ENCODE results near the gene CBX2. TPM values are rescaled to one million over a fixed set of nuclear protein-coding genes. Genes with fewer than 3 reads are reported as not detected.
"Not testable (repeated sequence)": the region's sequence is repeated elsewhere in the genome, so short reads cannot be mapped to it uniquely, and the experiment has no call there.

CBX2 gene
- total and polyA plus RNA-seq, 5 donors from 2014 or later: 0.11 to 0.81 (median 0.17) TPM; not detected in 2

DNA sequence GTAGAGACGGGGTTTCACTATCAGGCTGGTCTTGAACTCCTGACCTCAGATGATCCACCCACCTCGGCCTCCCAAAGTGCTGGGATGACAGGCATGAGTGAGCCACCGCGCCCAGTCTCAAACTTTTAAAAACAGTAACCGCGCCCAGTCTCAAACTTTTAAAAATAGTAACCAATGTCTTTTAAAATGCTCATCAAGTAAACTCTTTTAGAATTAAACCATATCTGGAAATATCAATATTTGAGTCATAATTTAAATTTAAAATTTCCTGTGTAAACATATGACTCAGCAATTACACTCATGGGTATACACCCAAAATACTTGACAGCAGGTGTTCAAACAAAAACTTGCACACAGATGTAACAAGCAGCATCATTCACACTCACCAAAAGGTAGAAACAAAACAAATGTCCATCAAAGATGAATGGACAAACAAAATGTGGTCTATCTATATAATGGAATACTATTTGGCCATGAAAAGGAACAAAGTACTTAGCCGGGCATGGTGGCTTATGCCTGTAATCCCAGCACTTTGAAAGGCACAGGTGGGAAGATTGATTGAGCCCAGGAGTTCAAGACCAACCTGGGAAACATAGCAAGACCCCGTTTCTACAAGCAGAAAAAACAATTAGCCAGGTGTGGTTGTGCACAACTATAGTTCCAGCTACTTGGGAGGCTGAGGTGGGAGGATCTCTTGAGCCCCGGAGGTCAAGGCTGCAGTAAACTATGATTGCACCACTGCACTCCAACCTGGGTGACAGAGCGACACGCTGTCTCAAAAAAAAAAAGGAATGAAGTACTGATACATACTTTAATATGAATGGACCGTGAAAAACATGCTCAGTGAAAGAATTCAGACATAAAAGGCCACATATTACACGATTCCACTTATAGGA, 27.1 kb upstream of the CBX2 start:
- Histone ChIP-seq H3K9me3 (ENCODE audit: control insufficient read depth in 2 of 2, low read length in 2 of 2) (no peaks in the 10 kb centered on the region), H3K27ac (ENCODE audit: insufficient read depth, low read length, poor library complexity, severe bottlenecking) (no peak overlapping the region), H3K4me1 (ENCODE audit: control insufficient read depth, insufficient read depth, low read length, poor library complexity, severe bottlenecking) (peaks cover 14% of the 10 kb centered on the region), H3K36me3 (ENCODE audit: control insufficient read depth, insufficient read depth, low read length) (no peaks in the 10 kb centered on the region), H3K4me3 (ENCODE audit: low read depth, low read length) (no peak overlapping the region), H3K27me3 (ENCODE audit: control insufficient read depth, insufficient read depth, low read length) (peaks cover 29% of the 10 kb centered on the region)
- H3K27me3 Mint-ChIP-seq: peaks cover 73% of the 10 kb centered on the region
- peaks cover 0 to under 1% (median 0%) of the 10 kb centered on the region in 7 donors for H3K9me3 Mint-ChIP-seq
- no peak for ATAC-seq (ENCODE audit: low read depth in 2 of 2)
- no peak overlapping the region for H3K4me3 Mint-ChIP-seq
- DNase-seq: no peak
- H3K36me3 Mint-ChIP-seq: no peaks in the 10 kb centered on the region
- H3K27ac Mint-ChIP-seq: no peak overlapping the region
- peaks cover 0 to 16% (median 8%) of the 10 kb centered on the region in 4 donors for H3K4me1 Mint-ChIP-seq

- no peaks in the 10 kb centered on the region for H3K9me3 ChIP-seq (ENCODE audit: control insufficient read depth in 2 of 2, low read length in 2 of 2)
- no peak for DNase-seq
- ATAC-seq (ENCODE audit: low read depth in 2 of 2): no peak
- Mint-ChIP-seq H3K4me3 (no peak overlapping the region), H3K9me3 (peaks cover 0 to 2% (median 0%) of the 10 kb centered on the region in 7 donors), H3K36me3 (no peaks in the 10 kb centered on the region), H3K27ac (no peak overlapping the region), H3K4me1 (peaks cover 0 to 6% (median 3%) of the 10 kb centered on the region in 4 donors), H3K27me3 (peaks cover 70% of the 10 kb centered on the region)
- no peaks in the 10 kb centered on the region for H3K36me3 ChIP-seq (ENCODE audit: control insufficient read depth, insufficient read depth, low read length)
- H3K27me3 ChIP-seq (ENCODE audit: control insufficient read depth, insufficient read depth, low read length): peaks cover 21% of the 10 kb centered on the region
- no peak overlapping the region for H3K27ac ChIP-seq (ENCODE audit: insufficient read depth, low read length, poor library complexity, severe bottlenecking)
- peaks cover 10% of the 10 kb centered on the region for H3K4me1 ChIP-seq (ENCODE audit: control insufficient read depth, insufficient read depth, low read length, poor library complexity, severe bottlenecking)
- no peak overlapping the region for H3K4me3 ChIP-seq (ENCODE audit: low read depth, low read length)
Measured at GRCh38 chr17:79752175-79752574, 25.8 kb upstream of the CBX2 start.

- H3K9me3 Mint-ChIP-seq: peaks cover 0 to 2% (median 0%) of the 10 kb centered on the region in 7 donors
- Histone ChIP-seq H3K9me3 (ENCODE audit: control insufficient read depth in 2 of 2, low read length in 2 of 2) (no peaks in the 10 kb centered on the region), H3K4me3 (ENCODE audit: low read depth, low read length) (no peak overlapping the region), H3K36me3 (ENCODE audit: control insufficient read depth, insufficient read depth, low read length) (no peaks in the 10 kb centered on the region), H3K27ac (ENCODE audit: insufficient read depth, low read length, poor library complexity, severe bottlenecking) (no peak overlapping the region), H3K27me3 (ENCODE audit: control insufficient read depth, insufficient read depth, low read length) (peaks cover 16% of the 10 kb centered on the region), H3K4me1 (ENCODE audit: control insufficient read depth, insufficient read depth, low read length, poor library complexity, severe bottlenecking) (no peaks in the 10 kb centered on the region)
- no peaks in the 10 kb centered on the region for H3K36me3 Mint-ChIP-seq
- H3K27ac Mint-ChIP-seq: peak overlapping the region in 1 of 3 donors; percentile 23
- no peak overlapping the region for H3K4me3 Mint-ChIP-seq
- peaks cover 0 to 5% (median 0%) of the 10 kb centered on the region in 4 donors for H3K4me1 Mint-ChIP-seq
- DNase-seq (no peak), ATAC-seq (ENCODE audit: low read depth in 2 of 2) (no peak)
- H3K27me3 Mint-ChIP-seq: peaks cover 57% of the 10 kb centered on the region
Measured at GRCh38 chr17:79754370-79754769, 23.6 kb upstream of the CBX2 start.

- H3K36me3 ChIP-seq (ENCODE audit: control insufficient read depth, insufficient read depth, low read length); H3K27ac ChIP-seq (ENCODE audit: insufficient read depth, low read length, poor library complexity, severe bottlenecking); H3K27ac Mint-ChIP-seq; H3K4me3 ChIP-seq (ENCODE audit: low read depth, low read length); H3K4me1 ChIP-seq (ENCODE audit: control insufficient read depth, insufficient read depth, low read length, poor library complexity, severe bottlenecking); H3K36me3 Mint-ChIP-seq; H3K4me1 Mint-ChIP-seq; DNase-seq; H3K9me3 ChIP-seq (ENCODE audit: control insufficient read depth in 2 of 2, low read length in 2 of 2); ATAC-seq (ENCODE audit: low read depth in 2 of 2); H3K9me3 Mint-ChIP-seq; H3K4me3 Mint-ChIP-seq: not testable (repeated sequence)
- H3K27me3 ChIP-seq (ENCODE audit: control insufficient read depth, insufficient read depth, low read length): peaks cover 11% of the 10 kb centered on the region
- H3K27me3 Mint-ChIP-seq: peaks cover 52% of the 10 kb centered on the region
Measured at GRCh38 chr17:79754903-79755302, 23.0 kb upstream of the CBX2 start.

DNA sequence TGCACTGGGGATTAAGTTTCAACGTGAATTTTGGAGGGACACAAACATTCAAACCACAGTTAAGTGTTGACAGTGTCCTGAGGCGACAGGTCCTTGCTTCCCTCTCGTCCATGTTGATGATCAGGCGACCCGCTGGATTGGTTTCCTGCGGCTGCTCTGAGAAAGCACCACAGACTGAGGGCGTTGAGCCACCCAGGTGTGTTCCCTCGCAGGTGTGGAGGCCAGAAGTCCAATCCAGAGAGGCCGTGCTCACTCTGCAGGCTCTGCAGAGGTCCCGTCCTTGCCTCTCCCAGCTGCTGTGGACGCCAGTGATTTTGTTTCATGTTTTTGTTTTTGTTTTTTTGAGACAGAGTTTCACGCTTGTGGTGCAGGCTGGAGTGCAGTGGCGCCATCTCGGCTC, 22.4 kb upstream of the CBX2 start:
- no peak overlapping the region for H3K4me3 Mint-ChIP-seq
- peaks cover 0 to 5% (median 0%) of the 10 kb centered on the region in 4 donors for H3K4me1 Mint-ChIP-seq
- Histone ChIP-seq H3K9me3 (ENCODE audit: control insufficient read depth in 2 of 2, low read length in 2 of 2) (no peaks in the 10 kb centered on the region), H3K27me3 (ENCODE audit: control insufficient read depth, insufficient read depth, low read length) (peaks cover 7% of the 10 kb centered on the region), H3K4me3 (ENCODE audit: low read depth, low read length) (no peak overlapping the region), H3K27ac (ENCODE audit: insufficient read depth, low read length, poor library complexity, severe bottlenecking) (no peak overlapping the region), H3K4me1 (ENCODE audit: control insufficient read depth, insufficient read depth, low read length, poor library complexity, severe bottlenecking) (no peaks in the 10 kb centered on the region), H3K36me3 (ENCODE audit: control insufficient read depth, insufficient read depth, low read length) (no peaks in the 10 kb centered on the region)
- DNase-seq (no peak), ATAC-seq (ENCODE audit: low read depth in 2 of 2) (no peak)
- peaks cover 51% of the 10 kb centered on the region for H3K27me3 Mint-ChIP-seq
- peaks cover 0 to 2% (median 0%) of the 10 kb centered on the region in 7 donors for H3K9me3 Mint-ChIP-seq
- no peaks in the 10 kb centered on the region for H3K36me3 Mint-ChIP-seq
- no peak overlapping the region for H3K27ac Mint-ChIP-seq

DNA sequence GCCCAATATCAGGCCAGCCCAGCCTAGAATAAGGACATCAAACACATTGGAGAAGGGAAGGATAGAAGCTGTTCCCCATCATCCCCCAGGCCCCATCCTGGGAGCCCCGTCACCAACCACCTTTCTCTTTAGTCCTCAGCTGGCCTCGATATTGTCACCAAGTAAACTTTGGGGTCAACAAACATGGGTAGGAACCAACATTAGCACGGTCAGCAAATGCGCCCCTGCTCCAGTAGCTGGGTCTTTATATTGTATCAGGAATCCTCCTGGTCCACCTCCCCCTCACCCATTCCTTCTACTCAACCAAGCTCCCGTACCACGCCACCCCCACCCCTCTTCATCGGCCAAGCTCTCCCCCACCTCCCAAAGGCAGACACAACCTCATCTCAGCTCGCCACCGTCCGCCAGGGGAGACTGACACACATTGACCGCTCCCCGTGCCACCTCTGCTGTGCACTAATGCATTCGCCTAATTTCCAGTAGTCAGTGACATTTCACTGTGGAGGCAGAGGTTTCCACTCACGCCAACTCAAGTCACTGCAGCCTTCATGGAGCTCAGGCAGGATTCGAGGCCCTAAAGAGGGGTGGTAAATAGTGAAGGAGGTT, 20.7 kb upstream of the CBX2 start:
- H3K27ac Mint-ChIP-seq: no peak overlapping the region
- ATAC-seq (ENCODE audit: low read depth in 2 of 2): no peak
- peaks cover 36% of the 10 kb centered on the region for H3K27me3 Mint-ChIP-seq
- Histone ChIP-seq H3K4me1 (ENCODE audit: control insufficient read depth, insufficient read depth, low read length, poor library complexity, severe bottlenecking) (no peaks in the 10 kb centered on the region), H3K9me3 (ENCODE audit: control insufficient read depth in 2 of 2, low read length in 2 of 2) (no peaks in the 10 kb centered on the region), H3K4me3 (ENCODE audit: low read depth, low read length) (no peak overlapping the region), H3K27ac (ENCODE audit: insufficient read depth, low read length, poor library complexity, severe bottlenecking) (no peak overlapping the region), H3K27me3 (ENCODE audit: control insufficient read depth, insufficient read depth, low read length) (peaks cover 2% of the 10 kb centered on the region), H3K36me3 (ENCODE audit: control insufficient read depth, insufficient read depth, low read length) (no peaks in the 10 kb centered on the region)
- DNase-seq: no peak
- H3K4me1 Mint-ChIP-seq: peaks cover 0 to under 1% (median 0%) of the 10 kb centered on the region in 4 donors
- no peaks in the 10 kb centered on the region for H3K36me3 Mint-ChIP-seq
- peaks cover 0 to 2% (median 0%) of the 10 kb centered on the region in 7 donors for H3K9me3 Mint-ChIP-seq
- H3K4me3 Mint-ChIP-seq: no peak overlapping the region

- Histone ChIP-seq H3K9me3 (ENCODE audit: control insufficient read depth in 2 of 2, low read length in 2 of 2) (no peaks in the 10 kb centered on the region), H3K36me3 (ENCODE audit: control insufficient read depth, insufficient read depth, low read length) (no peaks in the 10 kb centered on the region), H3K4me3 (ENCODE audit: low read depth, low read length) (no peak overlapping the region), H3K27me3 (ENCODE audit: control insufficient read depth, insufficient read depth, low read length) (peaks cover 2% of the 10 kb centered on the region), H3K4me1 (ENCODE audit: control insufficient read depth, insufficient read depth, low read length, poor library complexity, severe bottlenecking) (no peaks in the 10 kb centered on the region), H3K27ac (ENCODE audit: insufficient read depth, low read length, poor library complexity, severe bottlenecking) (no peak overlapping the region)
- ATAC-seq (ENCODE audit: low read depth in 2 of 2) (no peak), DNase-seq (no peak)
- peaks cover 39% of the 10 kb centered on the region for H3K27me3 Mint-ChIP-seq
- peaks cover 0 to 2% (median 0%) of the 10 kb centered on the region in 4 donors for H3K4me1 Mint-ChIP-seq
- no peaks in the 10 kb centered on the region for H3K36me3 Mint-ChIP-seq
- H3K27ac Mint-ChIP-seq: no peak overlapping the region
- H3K4me3 Mint-ChIP-seq: no peak overlapping the region
- peaks cover 0 to 2% (median 0%) of the 10 kb centered on the region in 7 donors for H3K9me3 Mint-ChIP-seq
Measured at GRCh38 chr17:79758271-79758670, 19.7 kb upstream of the CBX2 start.
